Kidney epithelial cell (primary cell): ENCODE data around the gene STX7. TPM values are rescaled to one million over a fixed set of nuclear protein-coding genes. Genes with fewer than 3 reads are reported as not detected.
A peak's percentile ranks its signal among the peaks of the same experiment; 100 is the strongest.

Source experiments
- DNase-seq: peaks from one replicate; pipeline ENCODE4 v3.0.0-alpha.2; 2010; ENCODE audit warnings: low read depth
- H3K27me3 ChIP-seq: 2 replicates; pipeline ENCODE4 v1.6.0; 2011; ENCODE audit warnings: low read length; ENCODE audit not compliant: control insufficient read depth, insufficient read depth
- H3K36me3 ChIP-seq: 2 replicates; pipeline ENCODE4 v1.5.1; 2011; ENCODE audit warnings: low read length; ENCODE audit not compliant: control insufficient read depth, insufficient read depth
- H3K4me3 ChIP-seq: 2 replicates; pipeline ENCODE4 v1.5.1; 2011; ENCODE audit warnings: low read depth, mild to moderate bottlenecking, control low read depth, low read length
- total RNA-seq: library from RNA; depleted of rRNA; stranded (reverse); fragments of >200 nt; gene quantifications from 2 replicates; pipeline ENCODE4 v1.2.3, GENCODE V29; 2015
- TF ChIP-seq, protein P1 (sequence below): IDR thresholded peaks from 2 replicates; pipeline ENCODE4 v1.5.1; 2011; ENCODE audit warnings: mild to moderate bottlenecking, moderate library complexity, low read length, control low read depth, inconsistent platforms; ENCODE audit not compliant: insufficient read depth, poor library complexity, severe bottlenecking

The STX7 gene
- total RNA-seq, 1 donor from 2014 or later = 35.8 TPM

DNA sequence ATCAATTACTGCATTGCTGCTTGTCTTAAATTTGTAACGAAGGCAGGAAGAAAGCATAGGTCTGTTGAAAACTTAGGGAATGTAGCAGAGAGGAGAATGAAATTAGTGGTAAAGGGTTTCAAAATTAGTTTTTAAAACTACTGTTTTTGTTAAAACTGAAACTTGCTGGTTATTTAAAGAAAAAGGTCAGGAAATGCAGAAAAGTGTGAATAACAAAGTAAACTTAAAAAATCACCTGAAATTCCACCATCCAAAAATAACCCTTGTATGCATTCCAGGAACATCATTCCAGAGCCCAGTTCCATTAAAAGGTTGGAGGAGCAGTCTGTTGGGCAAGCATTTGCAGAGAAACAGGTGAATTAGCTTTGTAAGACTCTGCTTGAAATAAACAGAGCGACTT is 108.6 kb downstream of the STX7 start:
- Histone ChIP-seq H3K36me3 (no peaks in the 10 kb centered on the region), H3K4me3 (no peak overlapping the region), H3K27me3 (no peaks in the 10 kb centered on the region)
- TF ChIP-seq, protein P1, sequence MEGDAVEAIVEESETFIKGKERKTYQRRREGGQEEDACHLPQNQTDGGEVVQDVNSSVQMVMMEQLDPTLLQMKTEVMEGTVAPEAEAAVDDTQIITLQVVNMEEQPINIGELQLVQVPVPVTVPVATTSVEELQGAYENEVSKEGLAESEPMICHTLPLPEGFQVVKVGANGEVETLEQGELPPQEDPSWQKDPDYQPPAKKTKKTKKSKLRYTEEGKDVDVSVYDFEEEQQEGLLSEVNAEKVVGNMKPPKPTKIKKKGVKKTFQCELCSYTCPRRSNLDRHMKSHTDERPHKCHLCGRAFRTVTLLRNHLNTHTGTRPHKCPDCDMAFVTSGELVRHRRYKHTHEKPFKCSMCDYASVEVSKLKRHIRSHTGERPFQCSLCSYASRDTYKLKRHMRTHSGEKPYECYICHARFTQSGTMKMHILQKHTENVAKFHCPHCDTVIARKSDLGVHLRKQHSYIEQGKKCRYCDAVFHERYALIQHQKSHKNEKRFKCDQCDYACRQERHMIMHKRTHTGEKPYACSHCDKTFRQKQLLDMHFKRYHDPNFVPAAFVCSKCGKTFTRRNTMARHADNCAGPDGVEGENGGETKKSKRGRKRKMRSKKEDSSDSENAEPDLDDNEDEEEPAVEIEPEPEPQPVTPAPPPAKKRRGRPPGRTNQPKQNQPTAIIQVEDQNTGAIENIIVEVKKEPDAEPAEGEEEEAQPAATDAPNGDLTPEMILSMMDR = no peak
- DNase-seq = no peak

DNA sequence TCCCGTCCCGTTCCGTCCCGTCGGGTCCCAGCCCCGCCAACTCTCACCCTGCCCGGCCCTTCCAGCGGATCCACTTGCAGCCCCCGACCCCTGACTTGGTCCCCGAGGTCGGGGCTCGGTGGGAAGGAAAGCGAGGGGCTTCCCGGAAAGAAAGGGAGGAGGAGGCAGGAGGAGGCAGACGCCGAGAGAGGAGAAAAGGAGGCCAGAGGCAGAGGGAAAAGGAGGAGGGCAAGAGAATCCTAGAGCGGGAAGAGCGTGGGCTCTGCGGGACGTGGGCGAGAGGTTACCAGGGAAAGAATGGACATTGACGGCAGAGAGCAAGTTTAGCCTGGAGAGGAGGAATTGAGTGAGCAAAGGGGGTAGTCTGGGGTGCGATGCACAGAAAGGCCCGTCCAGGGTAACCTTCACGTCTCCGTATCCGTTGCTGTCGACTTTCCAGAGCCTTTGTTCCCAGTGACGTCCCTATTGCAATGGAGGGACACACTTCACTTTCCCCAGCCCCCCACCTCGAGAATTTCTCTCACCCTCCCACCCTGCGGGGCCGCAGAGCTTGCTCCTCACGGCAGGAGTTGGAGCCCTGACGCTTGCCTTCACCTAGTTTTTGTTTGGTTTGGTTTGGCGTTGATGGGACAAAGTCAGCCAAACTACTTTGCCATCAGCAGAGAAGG is 111.2 kb downstream of the STX7 start:
- TF ChIP-seq, protein P1 = no peak
- no peak for DNase-seq
- Histone ChIP-seq H3K36me3 (no peaks in the 10 kb centered on the region), H3K27me3 (no peaks in the 10 kb centered on the region), H3K4me3 (peak overlapping the region; percentile 98)

DNA sequence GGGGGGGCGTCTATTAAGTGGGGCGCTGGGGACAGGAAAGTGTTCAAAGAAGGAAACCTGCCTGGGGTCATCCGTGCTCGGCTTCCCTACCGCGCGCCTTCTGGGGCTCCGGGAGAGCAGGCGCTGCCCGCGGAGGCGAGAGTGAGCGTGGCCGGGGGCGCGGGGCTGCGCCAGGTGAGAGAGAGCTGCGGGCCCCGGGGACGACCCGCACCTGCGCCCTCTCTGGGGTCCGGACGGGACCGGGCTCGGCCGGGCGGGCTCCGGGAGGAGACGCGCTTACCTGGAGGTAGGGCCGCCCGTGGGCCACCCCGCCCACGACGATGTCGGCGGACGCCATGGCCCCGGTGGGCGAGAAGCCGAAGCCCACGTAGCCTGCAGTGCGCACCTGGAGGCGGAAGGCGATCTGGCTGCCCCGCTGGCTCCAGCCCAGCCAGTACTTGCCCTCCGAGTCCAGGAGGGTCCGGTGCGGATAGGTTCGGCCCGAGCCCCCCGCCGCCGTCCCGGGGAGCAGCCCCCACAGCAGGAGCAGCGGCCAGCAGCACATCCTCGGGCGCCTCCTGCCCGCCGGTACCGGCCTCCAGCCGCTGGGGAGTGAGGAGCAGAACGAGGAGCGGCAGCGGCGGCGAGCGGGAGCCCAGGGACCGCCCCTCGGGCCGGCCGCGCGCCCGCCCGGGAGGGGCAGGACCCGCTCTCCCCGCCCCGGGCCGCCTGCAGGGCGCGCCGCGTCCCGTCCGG is 111.9 kb downstream of the STX7 start, which contains the start of gene MOXD1:
MOXD1 (minus strand) TSS at position 593 of the 735 bp plus-strand sequence; CDS start at position 544, 49 bp downstream.
- Histone ChIP-seq H3K36me3 (no peaks in the 10 kb centered on the region), H3K4me3 (peak within 1 kb of the TSS; percentile 98), H3K27me3 (no peaks in the 10 kb centered on the region)
- TF ChIP-seq, protein P1 = no peak
- DNase-seq = no peak

DNA sequence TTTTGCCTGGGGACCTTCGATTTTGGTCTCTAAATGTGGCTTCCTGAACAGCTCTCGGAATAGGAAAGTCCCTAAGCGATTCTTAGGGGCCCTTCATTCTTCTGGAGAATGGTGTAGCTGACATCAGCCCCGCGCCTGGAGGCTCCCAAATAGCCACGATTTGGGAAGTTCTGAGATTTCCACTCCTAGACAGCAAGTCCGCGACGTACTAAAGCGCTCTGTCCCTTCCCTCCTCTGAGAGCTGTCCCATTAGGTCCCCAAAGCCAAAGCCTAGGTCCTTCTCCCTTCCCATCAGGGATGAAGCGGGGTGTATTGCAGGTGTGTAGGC is 112.4 kb downstream of the STX7 start:
- Histone ChIP-seq H3K36me3 (no peaks in the 10 kb centered on the region), H3K4me3 (peak overlapping the region; percentile 98), H3K27me3 (no peaks in the 10 kb centered on the region)
- TF ChIP-seq, protein P1 = no peak
- no peak for DNase-seq

DNA sequence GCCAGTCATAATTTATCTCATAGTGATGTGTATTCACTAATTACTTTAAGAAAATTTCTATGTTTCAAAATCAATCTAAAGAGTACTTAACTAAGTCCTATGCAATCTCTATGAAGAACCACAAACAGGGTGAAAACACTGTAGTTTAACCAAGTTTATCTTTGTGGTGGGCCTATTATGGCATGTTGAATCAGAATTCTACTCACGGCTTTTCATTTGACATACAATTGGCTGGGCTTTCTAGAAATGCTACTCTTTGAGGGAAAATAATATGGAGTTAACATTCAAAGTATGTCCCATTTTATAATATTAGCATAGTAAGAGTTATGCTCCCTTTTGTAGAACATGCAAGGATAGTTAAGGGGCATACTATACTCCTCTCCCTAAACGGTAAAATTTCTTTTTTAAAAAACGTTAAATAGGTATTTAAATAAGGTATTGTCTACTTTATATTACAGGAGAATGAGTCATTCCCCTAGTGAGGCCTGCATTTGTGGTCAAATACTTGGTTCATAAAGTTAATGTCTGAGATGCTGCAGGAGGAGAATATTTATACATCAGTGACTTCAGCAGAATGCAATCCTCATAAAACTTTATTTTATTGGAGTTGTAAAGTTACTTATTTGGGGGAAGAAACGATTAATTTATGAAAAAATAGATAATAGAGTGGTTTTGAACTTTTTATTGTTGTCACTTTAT is 113.4 kb downstream of the STX7 start:
- Histone ChIP-seq H3K27me3 (no peaks in the 10 kb centered on the region), H3K4me3 (peak overlapping the region; percentile 98), H3K36me3 (no peaks in the 10 kb centered on the region)
- TF ChIP-seq, protein P1 = no peak
- DNase-seq = peak; percentile 37

Other genes starting within 250 kb of the STX7 start
- 20.3 and 22.6 TPM in 2 replicates for gene MOXD1, start 111.6 kb downstream of the STX7 start, total RNA-seq
- not detected in 2 replicates for gene TAAR9, start 25.2 kb upstream of the STX7 start, total RNA-seq
- not detected in 2 replicates for gene TAAR8, start 39.6 kb upstream of the STX7 start, total RNA-seq
- gene TAAR6, start 57.2 kb upstream of the STX7 start, total RNA-seq = not detected in 2 replicates
- not detected in 2 replicates for gene TAAR5, start 76.6 kb upstream of the STX7 start, total RNA-seq
- not detected in 2 replicates for gene TAAR2, start 111.2 kb upstream of the STX7 start, total RNA-seq
- not detected in 2 replicates for gene TAAR1, start 146.1 kb upstream of the STX7 start, total RNA-seq
- 0.21 and 0.75 TPM in 2 replicates for gene VNN1, start 200.9 kb upstream of the STX7 start, total RNA-seq
- 0.33 TPM in 1 of 2 replicates, not detected in the other for gene VNN2, start 244.8 kb upstream of the STX7 start, total RNA-seq